Measurements from ENCODE around the gene NINJ1. TPM values are rescaled to one million over a fixed set of nuclear protein-coding genes. Genes with fewer than 3 reads are reported as not detected.
"Not testable (repeated sequence)": the region's sequence is repeated elsewhere in the genome, so short reads cannot be mapped to it uniquely, and the experiment has no call there.

Gene NINJ1
- total RNA-seq, 2 experiments from 2014 or later: 31.1 to 54.9 TPM

- Mint-ChIP-seq H3K4me3 (no peak overlapping the region), H3K36me3 (no peaks in the 10 kb centered on the region), H3K9me3 (ENCODE audit: low read depth) (no peaks in the 10 kb centered on the region), H3K27me3 (no peaks in the 10 kb centered on the region), H3K27ac (no peak overlapping the region), H3K4me1 (peaks cover 14% of the 10 kb centered on the region)
- ATAC-seq (no peak), DNase-seq (no peak)
- CTCF ChIA-PET: interaction anchor here (1.0 to 4.1 kb wide), 6 partner anchors 9 to 22 kb away, joined by 3 to 63 read pairs (median 3); partner anchors contain the start of genes CARD19 and NINJ1
These were observed 15.9 kb downstream of the NINJ1 start for GRCh38 chr9:93117924-93118862.

GRCh38 chr9:93117521-93117920 lies 16.5 kb downstream of the NINJ1 start:
- peaks cover 15% of the 10 kb centered on the region for H3K4me1 Mint-ChIP-seq
- not testable (repeated sequence) for ATAC-seq; H3K4me3 Mint-ChIP-seq; H3K36me3 Mint-ChIP-seq; H3K27ac Mint-ChIP-seq; H3K9me3 Mint-ChIP-seq (ENCODE audit: low read depth); H3K27me3 Mint-ChIP-seq; DNase-seq
- CTCF ChIA-PET: interaction anchor here (1.0 to 4.1 kb wide), 3 partner anchors 8 to 23 kb away, joined by 3 to 63 read pairs (median 3); no protein-coding TSS in a partner anchor

GRCh38 chr9:93116072-93116961 lies 17.7 kb downstream of the NINJ1 start:
- H3K27ac Mint-ChIP-seq: no peak overlapping the region
- peaks cover 15% of the 10 kb centered on the region for H3K4me1 Mint-ChIP-seq
- no peak overlapping the region for H3K4me3 Mint-ChIP-seq
- ATAC-seq (no peak), DNase-seq (no peak)
- no peaks in the 10 kb centered on the region for H3K36me3 Mint-ChIP-seq
- no peaks in the 10 kb centered on the region for H3K27me3 Mint-ChIP-seq
- H3K9me3 Mint-ChIP-seq (ENCODE audit: low read depth): no peaks in the 10 kb centered on the region
- CTCF ChIA-PET: no interaction called here

GRCh38 chr9:93115486-93116071 lies 18.5 kb downstream of the NINJ1 start:
- Mint-ChIP-seq H3K27me3 (no peaks in the 10 kb centered on the region), H3K9me3 (ENCODE audit: low read depth) (no peaks in the 10 kb centered on the region), H3K4me3 (no peak overlapping the region), H3K27ac (no peak overlapping the region), H3K4me1 (peaks cover 15% of the 10 kb centered on the region), H3K36me3 (peaks cover 3% of the 10 kb centered on the region)
- CTCF ChIA-PET: no interaction called here
- DNase-seq (no peak), ATAC-seq (no peak)

GRCh38 chr9:93114984-93115335 lies 19.1 kb downstream of the NINJ1 start:
- H3K27me3 Mint-ChIP-seq: no peaks in the 10 kb centered on the region
- ATAC-seq (no peak), DNase-seq (no peak)
- peaks cover 3% of the 10 kb centered on the region for H3K36me3 Mint-ChIP-seq
- CTCF ChIA-PET: no interaction called here
- peaks cover 10% of the 10 kb centered on the region for H3K4me1 Mint-ChIP-seq
- peak overlapping the region; percentile 32 for H3K27ac Mint-ChIP-seq
- no peaks in the 10 kb centered on the region for H3K9me3 Mint-ChIP-seq (ENCODE audit: low read depth)
- H3K4me3 Mint-ChIP-seq: no peak overlapping the region

- no peak for DNase-seq
- H3K9me3 Mint-ChIP-seq (ENCODE audit: low read depth): no peaks in the 10 kb centered on the region
- peak overlapping the region; percentile 32 for H3K27ac Mint-ChIP-seq
- no peak for ATAC-seq
- no peaks in the 10 kb centered on the region for H3K27me3 Mint-ChIP-seq
- no peak overlapping the region for H3K4me3 Mint-ChIP-seq
- H3K36me3 Mint-ChIP-seq: peaks cover 3% of the 10 kb centered on the region
- peaks cover 4% of the 10 kb centered on the region for H3K4me1 Mint-ChIP-seq
- CTCF ChIA-PET: no interaction called here
These were observed 19.7 kb downstream of the NINJ1 start for GRCh38 chr9:93114169-93114983.

- Mint-ChIP-seq H3K27ac (no peak overlapping the region), H3K4me3 (no peak overlapping the region), H3K36me3 (peaks cover 7% of the 10 kb centered on the region), H3K4me1 (peaks cover 16% of the 10 kb centered on the region), H3K9me3 (ENCODE audit: low read depth) (no peaks in the 10 kb centered on the region), H3K27me3 (no peaks in the 10 kb centered on the region)
- CTCF ChIA-PET: no interaction called here
- ATAC-seq (no peak), DNase-seq (no peak)
These were observed 21.1 kb downstream of the NINJ1 start for GRCh38 chr9:93112864-93113389.

GRCh38 chr9:93112116-93112863 lies 21.8 kb downstream of the NINJ1 start:
- DNase-seq (no peak), ATAC-seq (no peak)
- H3K36me3 Mint-ChIP-seq: peaks cover 11% of the 10 kb centered on the region
- CTCF ChIA-PET: interaction anchor here (5.7 kb wide), 1 partner anchor 7 kb away, joined by 63 read pairs; no protein-coding TSS in a partner anchor
- no peaks in the 10 kb centered on the region for H3K9me3 Mint-ChIP-seq (ENCODE audit: low read depth)
- no peak overlapping the region for H3K4me3 Mint-ChIP-seq
- H3K4me1 Mint-ChIP-seq: peaks cover 23% of the 10 kb centered on the region
- no peak overlapping the region for H3K27ac Mint-ChIP-seq
- no peaks in the 10 kb centered on the region for H3K27me3 Mint-ChIP-seq

GRCh38 chr9:93111371-93112115 lies 22.5 kb downstream of the NINJ1 start:
- Mint-ChIP-seq H3K27ac (no peak overlapping the region), H3K4me3 (no peak overlapping the region), H3K27me3 (no peaks in the 10 kb centered on the region), H3K9me3 (ENCODE audit: low read depth) (no peaks in the 10 kb centered on the region), H3K36me3 (peaks cover 13% of the 10 kb centered on the region), H3K4me1 (peaks cover 30% of the 10 kb centered on the region)
- no peak for DNase-seq
- no peak for ATAC-seq
- CTCF ChIA-PET: interaction anchor here (1.2 to 5.7 kb wide), 2 partner anchors 8 to 13 kb away, joined by 4 to 63 read pairs; no protein-coding TSS in a partner anchor

- ATAC-seq: no peak
- Mint-ChIP-seq H3K27ac (no peak overlapping the region), H3K27me3 (no peaks in the 10 kb centered on the region), H3K36me3 (peaks cover 15% of the 10 kb centered on the region), H3K9me3 (ENCODE audit: low read depth) (no peaks in the 10 kb centered on the region), H3K4me1 (peaks cover 34% of the 10 kb centered on the region), H3K4me3 (no peak overlapping the region)
- no peak for DNase-seq
- CTCF ChIA-PET: interaction anchor here (1.2 to 5.7 kb wide), 2 partner anchors 8 to 12 kb away, joined by 4 to 63 read pairs; no protein-coding TSS in a partner anchor
These were observed 23.1 kb downstream of the NINJ1 start for GRCh38 chr9:93111001-93111370.

- peaks cover 19% of the 10 kb centered on the region for H3K36me3 Mint-ChIP-seq
- DNase-seq (no peak), ATAC-seq (no peak)
- CTCF ChIA-PET: interaction anchor here (1.2 to 5.7 kb wide), 7 partner anchors 9 to 46 kb away, joined by 4 to 63 read pairs (median 14); partner anchors contain the start of gene NINJ1
- peaks cover 37% of the 10 kb centered on the region for H3K4me1 Mint-ChIP-seq
- H3K4me3 Mint-ChIP-seq: no peak overlapping the region
- H3K27me3 Mint-ChIP-seq: no peaks in the 10 kb centered on the region
- peaks cover 2% of the 10 kb centered on the region for H3K9me3 Mint-ChIP-seq (ENCODE audit: low read depth)
- H3K27ac Mint-ChIP-seq: no peak overlapping the region
These were observed 23.7 kb downstream of the NINJ1 start for GRCh38 chr9:93110311-93110855.
